ENCODE results near the gene FAM168A.

DNA sequence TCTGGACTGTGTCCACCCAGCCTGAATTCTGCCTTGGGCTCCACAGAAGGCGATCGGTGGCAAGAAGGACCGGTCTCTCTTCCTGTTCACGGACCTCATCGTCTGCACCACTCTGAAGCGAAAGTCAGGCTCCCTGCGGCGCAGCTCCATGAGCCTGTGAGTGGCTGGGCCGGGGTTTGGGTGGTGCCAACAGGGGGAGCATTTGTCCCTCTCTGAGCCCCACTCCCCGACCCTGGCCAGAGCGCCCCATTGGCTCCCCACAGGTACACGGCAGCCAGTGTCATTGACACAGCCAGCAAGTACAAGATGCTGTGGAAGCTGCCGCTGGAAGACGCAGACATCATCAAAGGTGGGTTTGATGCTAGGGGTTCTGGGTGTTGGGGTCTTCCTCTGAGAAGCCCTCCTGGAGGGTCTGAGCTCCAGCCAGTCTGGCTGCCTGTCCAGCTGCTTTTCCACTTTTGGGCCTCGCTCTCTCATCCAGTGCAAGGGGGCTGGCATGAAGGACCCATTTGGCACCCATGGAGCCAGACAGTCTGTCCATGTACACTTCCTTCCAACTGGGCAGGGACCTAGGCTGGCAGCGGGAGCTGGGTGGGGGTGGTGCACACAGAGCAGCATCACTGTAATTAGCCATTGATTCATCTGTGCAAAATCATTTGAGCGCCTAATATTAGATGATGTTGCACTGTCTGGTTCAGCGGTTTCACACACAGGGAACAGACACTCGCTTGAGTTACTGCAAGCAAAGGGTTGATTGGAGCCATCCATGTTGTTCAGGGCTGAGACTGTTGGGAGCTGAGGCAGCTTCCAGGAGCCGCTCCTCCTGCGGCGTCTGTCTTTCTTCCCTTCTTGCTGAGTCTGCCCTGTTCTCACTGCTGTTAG is 240.7 kb downstream of the FAM168A start:
- TF ChIP-seq, protein P1, sequence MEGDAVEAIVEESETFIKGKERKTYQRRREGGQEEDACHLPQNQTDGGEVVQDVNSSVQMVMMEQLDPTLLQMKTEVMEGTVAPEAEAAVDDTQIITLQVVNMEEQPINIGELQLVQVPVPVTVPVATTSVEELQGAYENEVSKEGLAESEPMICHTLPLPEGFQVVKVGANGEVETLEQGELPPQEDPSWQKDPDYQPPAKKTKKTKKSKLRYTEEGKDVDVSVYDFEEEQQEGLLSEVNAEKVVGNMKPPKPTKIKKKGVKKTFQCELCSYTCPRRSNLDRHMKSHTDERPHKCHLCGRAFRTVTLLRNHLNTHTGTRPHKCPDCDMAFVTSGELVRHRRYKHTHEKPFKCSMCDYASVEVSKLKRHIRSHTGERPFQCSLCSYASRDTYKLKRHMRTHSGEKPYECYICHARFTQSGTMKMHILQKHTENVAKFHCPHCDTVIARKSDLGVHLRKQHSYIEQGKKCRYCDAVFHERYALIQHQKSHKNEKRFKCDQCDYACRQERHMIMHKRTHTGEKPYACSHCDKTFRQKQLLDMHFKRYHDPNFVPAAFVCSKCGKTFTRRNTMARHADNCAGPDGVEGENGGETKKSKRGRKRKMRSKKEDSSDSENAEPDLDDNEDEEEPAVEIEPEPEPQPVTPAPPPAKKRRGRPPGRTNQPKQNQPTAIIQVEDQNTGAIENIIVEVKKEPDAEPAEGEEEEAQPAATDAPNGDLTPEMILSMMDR (IDR thresholded peaks at IDR 0.05): no peak
- TF ChIP-seq POLR2A (IDR thresholded peaks at IDR 0.05): no peak

Data from lower leg skin (tissue), 3 donors.